Stimulated activated naive CD8-positive, alpha-beta T cell treated with anti-CD3 and anti-CD28 coated beads, Interleukin-15, Interleukin-2, amounts not matched to agents 100 U/mL and 50 U/mL, for 24 hours (primary cell): ENCODE measurements around the gene MAP3K14.

Experiments
- ATAC-seq: fragments of 150-1000 bp; cut with Tn5 transposase; one replicate; pipeline ENCODE4 v1.10.0; 2021
- DNase-seq: peaks from one replicate; pipeline ENCODE4 v3.0.0; 2021

MAP3K14 gene

DNA sequence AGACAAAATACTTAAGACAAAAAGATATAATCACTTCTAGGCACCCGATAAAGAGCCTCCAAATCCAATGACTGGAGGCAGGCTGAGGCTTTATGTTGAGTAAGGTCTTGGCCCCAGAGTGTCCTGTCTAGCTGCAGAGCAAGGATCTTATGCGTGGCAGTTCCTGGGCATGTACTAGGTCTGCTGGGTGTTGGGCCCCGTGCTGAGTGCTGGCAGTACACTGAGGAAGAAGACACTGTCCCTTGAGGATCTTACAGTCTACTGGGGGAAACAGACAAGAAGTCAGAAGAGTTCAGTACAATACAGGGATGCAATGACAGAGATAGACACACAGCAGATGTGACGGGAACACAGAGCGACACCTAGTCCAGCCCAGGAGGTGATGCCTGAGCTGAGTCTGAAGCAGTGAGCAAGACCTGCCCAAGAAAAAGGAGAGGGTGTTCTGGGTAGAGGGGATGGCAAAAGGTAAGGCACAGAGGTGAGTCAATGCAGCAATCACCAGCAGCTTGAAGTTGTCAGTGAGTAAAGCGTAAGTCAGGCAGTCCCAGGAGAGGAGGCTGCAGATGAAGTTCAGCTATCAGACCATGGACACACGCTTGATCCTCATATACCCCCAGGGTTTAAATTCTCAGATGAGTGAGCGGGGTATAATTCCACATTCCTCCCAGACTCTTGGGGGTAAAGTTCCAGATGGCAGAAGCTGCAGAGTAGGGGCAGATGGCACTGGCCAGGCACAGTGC lies 18.1 kb downstream of the MAP3K14 start:
- ATAC-seq = no peak
- no peak for DNase-seq

DNA sequence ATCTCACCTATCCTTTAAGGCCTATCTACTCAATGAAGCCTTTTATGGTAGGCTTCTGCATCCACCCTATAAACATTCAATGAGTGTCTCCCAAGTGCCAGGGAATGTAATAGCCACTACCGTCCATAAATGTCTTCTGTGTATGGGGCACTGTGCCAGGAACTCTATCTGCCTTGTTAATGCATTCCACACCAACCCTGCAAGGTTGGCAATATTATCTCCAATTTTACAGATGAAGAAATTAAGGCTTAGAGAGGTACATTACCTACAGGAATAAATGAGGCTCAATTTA lies 20.0 kb downstream of the MAP3K14 start:
- no peak for DNase-seq
- ATAC-seq = no peak

DNA sequence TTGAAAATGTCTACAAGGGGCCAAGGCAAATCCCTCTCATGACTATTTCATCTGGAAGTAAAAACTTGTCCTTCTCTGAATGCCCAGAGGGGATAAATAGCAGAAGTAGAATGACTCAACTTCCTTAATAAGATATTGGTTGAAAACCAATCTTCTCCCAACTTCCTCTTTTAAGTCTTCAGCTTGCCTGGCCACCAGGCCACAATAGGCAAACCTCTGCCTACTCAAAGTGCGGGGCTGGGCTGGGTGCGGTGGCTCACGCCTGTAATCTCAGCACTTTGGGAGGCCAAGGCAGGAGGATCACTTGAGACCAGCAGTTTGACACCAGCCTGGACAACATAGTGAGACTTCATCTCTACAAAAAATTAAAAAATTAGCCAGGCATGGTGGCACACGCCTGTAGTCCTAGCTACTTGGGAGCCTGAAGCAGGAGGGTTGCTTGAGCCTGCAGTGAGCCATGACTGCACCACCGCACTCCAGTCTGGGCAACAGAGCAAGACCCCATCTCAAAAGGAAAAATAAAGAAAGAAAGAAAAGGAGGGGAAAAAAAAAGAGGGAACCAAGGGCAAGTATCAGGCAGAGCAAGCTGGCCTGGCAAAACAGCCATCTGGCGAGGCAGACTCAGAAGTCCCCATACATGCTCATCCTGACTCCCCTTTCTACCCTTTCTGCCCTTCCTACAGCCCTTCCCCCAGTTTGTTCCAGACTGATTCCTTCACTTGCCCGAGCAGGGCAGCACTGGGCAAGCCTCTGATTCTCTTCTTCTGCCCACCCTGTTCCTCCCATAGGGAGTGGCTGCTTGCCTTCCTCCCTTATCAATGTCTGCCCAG lies 20.6 kb downstream of the MAP3K14 start:
- ATAC-seq (peak; percentile 44), DNase-seq (no peak)

DNA sequence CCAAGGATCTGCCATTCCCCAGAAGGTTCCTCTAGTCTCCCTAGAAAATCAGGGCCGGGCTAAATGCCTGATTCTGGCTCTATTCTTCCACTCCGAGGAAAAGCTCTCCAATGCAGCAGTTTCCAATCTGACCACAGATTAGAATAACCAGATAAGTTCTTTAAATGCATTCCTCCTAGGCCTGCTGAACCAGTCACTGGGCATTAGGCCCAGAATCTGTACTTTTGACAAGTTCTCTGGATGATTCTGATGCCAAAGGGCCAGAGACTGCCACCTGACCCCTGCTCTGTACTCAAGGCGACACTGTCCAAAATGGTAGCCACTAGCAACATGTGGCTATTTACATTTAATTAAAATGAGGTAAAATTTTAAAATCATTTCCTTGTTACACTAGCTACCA lies 22.3 kb downstream of the MAP3K14 start:
- DNase-seq (no peak), ATAC-seq (no peak)

DNA sequence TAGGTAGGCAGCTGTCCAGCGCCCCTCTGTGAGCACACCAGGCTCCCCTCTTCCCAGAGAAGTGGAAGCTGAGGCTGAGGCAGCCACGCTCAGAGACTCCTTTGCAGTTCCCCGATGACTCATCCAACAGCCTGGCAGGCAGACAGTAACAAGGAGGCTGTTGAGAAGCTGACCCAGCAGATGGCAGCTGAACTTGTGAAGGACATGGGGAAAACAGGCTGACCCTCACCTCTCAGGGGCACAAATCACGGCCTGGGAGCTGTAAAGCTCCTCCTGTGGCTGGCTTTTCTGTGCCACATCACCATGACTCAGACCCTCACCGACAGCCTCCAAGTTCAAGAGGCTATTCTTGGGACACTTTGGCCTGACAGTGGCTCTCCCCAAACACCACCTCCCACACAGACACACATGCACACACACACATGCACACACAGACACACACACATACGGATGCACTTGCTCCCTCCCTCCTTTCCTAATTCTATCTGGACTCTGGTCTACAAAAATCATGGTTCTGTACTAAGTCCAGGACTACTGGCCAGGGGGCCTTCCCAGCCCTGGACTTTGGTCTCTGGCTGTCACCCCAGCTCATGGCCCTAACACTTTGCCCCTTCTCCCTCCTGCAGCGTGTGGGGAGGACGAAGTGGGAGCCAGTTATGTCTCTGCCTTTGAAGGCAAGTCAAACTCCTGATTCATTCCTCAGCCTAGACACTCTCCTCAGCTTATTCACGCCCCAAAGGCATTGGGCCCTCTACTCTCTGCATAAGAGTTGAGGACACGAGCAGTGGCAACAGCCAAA lies 23.2 kb downstream of the MAP3K14 start:
- DNase-seq = no peak
- peak; percentile 65 for ATAC-seq

DNA sequence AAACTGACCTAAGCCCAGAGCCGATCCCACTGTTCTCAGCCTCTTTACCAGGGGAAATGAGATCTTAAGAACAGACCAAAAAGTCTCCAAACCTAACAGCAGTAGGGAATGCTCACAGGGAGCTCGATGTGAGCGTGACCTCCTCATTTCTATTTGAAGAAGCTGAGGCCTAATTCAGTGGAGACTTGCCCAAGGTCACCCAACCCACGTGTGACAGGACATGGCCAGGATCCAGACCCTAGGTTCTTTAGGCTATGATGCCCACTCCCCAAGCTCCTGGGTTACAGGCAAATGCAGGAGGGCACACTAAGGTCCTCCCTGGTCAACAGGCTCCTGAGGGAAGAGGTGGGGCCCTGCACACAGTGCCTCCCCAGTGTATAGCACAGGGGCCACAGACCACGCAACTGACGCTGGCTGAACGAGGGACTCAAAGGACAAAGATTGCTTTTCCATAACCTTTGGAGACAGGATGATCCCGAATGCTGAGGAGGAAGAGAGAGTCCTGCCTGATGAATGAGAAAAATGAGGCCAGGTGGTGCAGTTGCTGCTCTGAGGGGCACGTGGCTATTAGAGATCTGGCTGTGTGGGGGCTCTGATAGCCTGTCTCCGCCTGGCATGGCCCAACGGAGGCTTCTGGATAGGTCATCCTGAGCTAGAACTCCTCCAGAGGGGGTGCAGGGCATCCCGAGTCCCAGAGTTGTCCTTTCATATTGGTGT lies 24.0 kb downstream of the MAP3K14 start:
- no peak for ATAC-seq

DNA sequence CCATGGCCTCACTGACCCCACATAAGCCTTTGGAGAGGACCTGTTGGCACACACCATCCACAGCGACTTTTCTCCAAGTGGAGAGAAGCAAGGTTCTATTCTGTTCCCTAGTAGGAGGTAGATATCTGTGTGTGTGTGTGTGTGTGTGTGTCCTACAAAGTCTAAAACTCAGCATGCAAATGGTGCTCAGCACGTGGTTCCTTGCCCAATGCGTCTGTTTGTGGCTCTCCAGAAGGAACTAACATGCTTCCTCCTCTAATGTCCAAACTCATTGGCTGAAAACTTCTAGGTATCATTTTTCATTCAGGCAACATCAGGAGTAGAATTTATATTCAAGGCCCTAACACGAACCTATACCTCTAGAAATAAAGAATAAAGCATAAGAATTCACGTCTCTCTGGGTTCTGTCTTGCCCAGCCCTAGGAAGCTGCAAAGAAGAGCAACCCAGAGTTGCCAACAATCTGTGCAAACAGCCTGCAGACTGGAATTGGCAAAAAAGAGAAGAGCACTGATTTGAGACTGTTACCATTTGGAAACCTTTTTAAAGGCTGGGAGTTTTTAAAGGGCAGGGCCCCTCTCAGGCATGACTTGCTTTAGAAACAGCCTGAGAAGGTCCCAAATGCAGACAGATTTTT lies 25.5 kb downstream of the MAP3K14 start:
- ATAC-seq = no peak
- DNase-seq = no peak

More for the DNA sequence above, 24.0 kb downstream of the MAP3K14 start:
- no peak for DNase-seq

DNA sequence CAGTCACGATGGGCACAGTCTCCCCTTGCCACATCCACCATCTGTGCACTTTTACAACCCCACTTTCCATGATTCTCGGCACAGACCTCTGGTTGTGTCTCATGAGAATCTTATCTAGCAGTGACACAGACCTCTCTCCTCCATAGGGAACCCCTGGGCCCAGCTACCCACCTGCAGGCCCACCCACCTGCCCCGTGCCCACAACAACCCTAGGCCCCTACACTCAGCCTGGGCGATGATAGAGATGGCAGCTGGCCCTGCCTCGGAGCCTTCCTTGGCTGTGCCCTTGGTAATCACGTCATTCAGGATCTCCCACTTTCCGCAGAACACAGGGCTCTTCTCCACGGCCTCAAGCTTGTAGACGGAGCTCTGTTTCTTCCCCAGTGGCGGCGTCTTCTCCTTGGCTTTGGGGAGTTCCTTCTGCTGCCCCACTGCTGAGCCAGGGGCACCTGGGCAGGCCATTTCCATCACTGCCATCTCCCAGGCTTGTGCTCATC lies 26.5 kb downstream of the MAP3K14 start:
- ATAC-seq (no peak), DNase-seq (no peak)

DNA sequence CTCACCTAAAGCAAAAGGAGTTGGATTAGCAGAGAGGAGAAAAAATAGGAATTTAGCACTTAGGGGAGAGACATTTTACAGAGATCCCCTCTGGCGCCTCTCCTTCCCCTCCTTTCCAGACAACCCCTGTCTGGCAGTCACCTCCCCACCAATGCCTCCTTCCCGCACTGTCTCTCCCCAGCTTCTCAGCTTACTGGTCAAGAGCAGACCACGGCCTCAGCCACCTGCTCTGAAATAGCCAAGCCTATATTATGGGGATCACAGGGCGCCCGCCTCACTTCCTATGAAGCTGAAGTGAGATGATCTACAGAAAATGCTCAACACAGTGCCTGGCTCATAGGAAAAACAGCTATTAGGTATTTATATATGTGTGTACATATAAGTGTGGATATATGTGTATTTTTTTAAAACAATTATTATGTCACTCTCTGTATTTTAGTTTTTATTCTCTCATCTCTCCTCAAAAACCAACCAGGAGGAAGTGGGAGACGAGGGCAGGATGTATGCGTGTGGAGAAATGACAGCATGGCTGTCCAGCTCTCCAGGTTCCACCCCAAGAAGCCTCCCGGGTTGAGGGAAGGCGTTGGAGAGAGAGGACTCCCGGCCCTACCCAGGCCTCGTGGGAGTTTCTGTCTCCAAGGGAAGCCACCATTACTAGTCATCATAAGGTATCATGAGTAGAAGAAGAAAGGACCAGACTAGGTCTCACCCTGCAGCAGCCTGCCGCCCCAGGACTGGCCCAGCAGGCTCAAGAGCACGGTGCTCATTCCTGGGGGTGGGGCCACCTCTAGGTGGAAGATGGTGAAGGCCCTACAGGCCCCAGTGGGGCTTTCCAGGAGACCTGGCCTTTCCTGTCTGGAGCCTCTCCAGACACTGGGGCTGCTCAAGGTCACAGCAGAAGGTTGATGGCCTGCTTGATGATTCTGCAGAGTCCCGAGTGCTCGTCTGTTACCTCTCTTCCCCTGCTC lies 27.2 kb downstream of the MAP3K14 start:
- ATAC-seq = no peak
- DNase-seq = no peak

DNA sequence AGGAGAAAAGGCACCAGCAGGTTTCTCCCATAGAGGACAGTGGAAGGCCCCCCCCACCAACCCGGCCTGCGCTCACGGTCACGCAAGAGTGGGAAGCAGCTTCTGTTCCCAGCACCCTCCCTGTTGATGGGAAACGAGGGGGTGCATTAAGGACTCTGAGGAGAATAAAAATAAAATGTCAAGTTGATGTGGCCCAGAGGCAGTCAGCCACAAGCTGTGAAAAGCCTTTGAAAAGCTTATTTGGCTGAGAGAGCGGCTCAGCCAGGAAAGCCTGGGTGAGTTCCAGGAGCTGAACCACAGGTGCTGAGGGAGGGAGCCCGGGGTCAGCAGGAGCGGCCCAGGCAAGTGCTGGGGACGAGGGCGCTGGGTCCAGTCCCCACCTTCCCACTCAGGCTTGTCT lies 28.0 kb downstream of the MAP3K14 start:
- DNase-seq (no peak), ATAC-seq (no peak)

DNA sequence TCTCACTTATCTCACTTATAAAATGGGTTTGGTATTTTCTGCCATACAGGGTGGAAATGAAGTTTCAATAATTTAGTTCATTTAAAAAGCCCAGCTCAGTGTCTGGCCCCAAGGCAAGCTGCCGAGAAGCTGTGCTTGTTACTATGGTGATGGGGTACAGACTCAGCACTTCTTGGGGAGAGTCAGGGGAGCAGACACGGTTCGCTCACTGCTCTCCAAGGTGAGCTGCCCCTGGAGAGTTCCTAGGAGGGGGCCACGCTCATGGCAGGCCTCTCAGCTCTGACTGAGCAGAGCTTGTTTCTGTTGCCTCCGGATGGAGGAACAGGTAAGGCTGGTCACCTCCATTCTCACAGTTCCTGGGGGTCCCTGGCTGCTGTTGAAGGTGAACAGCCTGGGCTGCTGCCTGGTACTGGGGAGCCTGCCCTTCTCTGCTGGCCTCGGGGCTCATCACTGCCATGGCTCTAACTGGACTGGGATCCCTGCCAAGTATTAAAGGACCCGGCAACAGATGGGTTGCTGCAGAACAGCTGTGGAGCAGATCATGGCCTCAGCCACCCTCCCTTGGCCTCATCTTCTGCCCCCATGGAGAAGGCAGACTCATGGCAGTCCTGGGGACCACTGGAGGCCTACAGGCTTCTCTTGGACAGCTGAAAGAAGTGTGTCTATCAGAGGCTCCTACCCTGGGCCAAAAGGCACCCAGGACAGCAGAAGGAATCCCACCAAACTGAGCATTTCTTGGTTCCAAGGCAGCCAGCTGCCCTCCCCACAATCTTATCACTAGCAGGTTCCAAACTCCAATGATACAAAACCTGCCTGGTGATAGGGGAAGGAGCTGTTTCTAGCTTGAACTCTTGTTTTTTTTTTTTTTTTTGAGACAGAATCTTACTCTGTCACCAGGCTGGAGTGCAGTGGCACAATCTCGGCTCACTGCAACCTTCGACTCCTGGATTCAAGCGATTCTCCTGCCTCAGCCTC lies 29.0 kb downstream of the MAP3K14 start:
- no peak for DNase-seq
- no peak for ATAC-seq

DNA sequence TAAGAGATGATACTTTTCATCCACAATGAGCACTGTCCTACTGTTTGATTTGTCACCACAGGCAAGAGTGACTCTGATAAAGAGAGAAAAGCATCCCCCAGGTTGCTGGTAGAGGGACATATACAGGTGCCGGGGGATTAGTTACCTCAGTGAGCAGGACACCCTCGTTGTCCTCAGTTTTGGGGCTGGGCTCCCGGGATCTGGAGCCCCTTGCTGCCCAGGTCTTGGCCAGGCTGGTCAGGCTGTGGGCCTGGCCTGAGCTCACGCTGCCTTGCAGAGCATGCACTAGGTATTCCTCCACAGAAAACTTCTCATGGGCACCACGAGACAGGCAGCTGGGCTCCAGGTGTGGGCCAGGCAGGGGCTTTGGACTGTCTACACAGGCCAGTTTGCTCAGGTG lies 30.5 kb downstream of the MAP3K14 start:
- DNase-seq (no peak), ATAC-seq (no peak)

DNA sequence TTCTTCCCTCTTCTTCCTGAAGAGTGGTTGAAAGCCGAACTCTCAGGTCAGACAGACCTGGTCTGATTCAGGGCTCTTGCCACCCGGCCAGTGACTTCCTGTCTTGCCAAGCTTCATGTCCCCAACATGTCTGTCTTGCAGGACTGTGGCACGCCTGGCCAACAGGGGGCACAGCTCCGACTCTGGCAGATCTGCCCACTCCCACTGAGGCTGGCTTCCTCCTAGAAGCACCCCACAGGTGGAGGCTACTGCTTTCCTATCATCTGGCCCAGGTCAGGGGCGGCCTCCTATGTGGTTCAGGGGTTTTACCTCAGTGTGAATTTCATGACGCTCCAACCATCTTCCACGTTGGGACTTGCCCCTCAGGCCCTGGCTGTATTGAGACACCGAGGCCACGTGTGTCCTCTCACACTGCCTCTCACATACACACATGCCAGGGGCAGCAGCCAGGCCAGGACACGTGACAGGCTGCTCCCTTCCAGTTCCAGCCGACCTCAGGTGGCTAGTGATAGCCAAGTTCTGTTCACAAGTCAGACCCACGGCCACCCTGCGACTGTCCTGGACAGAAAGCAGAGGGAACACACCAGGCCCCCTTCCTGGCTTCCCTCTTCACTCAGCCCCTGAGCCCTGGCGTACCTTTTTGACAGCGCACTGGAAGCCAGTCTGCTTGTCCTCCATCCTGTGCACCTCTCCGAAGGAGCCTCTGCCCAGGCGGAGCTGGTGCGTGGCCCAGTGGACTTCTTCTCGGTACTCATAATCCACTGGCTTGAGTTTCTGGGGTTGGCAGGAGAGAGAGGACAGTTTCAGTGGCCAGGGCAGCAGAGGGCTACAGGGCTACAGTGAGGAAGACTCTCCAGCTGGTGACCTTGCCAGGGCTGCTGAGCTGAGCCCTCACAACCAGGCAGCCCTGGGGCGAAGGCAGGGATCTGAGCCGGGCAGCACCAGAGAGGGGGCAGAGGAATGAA lies 32.4 kb downstream of the MAP3K14 start:
- ATAC-seq = peak; percentile 48

DNA sequence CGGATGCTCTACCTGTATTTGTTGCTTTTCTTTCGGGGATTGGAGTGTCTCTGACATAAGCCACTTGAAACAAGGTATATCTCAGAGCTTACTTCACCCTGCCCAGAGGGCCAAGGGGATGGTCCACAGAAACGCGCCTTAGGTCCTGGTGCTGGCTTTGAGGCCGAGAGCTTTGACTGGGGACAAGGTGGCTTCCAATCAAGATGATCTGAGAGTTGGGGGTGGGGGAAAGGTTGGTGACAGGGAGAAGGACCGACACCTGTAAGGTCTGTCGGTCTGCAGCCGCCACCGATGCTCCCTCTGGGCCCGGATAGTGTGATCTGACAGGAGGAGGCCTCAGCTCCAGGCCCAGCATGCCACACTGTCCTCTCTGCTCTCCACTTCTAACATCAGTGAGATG lies 33.1 kb downstream of the MAP3K14 start:
- DNase-seq = no peak
- no peak for ATAC-seq

More for the DNA sequence above, 32.4 kb downstream of the MAP3K14 start:
- peak; percentile 49 for DNase-seq

DNA sequence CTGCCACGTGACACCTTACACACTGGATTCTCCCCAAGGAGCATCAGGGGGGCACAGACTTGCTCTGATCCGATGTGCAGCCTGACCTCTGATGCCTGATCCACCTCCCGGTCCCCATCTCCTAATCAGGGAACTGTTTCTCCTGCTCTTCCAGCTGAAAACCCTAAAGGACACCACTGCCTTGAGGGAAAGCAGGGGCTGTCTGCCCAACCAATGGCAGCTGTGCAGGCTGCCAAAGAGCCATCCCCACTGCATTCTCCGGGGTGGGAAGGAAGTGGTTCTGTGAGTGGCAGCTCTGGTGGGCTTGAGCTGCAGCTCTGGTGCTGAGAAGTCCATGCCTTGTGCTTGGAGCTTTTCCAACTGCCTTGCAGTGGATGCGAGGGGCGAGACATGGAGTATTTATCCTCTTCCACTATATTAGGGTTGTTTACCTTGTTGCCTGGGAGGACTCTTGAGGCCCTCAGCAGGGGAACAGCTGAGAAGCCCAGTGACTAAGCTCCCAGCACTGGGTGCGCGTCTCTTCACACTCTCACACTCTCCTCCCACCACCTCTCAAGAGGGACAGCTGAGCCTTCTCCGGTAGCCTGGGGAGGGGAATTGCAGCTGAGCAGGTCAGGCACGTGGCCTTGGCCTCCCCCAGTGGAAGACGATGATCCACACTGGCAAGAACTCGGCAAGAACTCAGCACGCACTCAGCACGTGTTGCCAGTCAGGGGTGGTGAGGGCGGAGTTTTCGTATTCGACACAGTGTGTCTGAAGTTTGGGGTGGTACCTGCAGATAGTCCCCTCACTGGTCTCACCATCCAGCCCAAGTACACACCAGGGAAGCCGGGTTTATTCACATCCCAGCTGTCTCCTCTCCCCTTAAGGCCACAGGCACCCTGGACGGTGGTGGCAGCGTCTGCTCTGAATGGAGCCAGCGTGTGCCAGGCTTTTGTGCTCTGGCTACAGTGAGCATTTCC lies 33.9 kb downstream of the MAP3K14 start:
- peak; percentile 52 for ATAC-seq
- no peak for DNase-seq

DNA sequence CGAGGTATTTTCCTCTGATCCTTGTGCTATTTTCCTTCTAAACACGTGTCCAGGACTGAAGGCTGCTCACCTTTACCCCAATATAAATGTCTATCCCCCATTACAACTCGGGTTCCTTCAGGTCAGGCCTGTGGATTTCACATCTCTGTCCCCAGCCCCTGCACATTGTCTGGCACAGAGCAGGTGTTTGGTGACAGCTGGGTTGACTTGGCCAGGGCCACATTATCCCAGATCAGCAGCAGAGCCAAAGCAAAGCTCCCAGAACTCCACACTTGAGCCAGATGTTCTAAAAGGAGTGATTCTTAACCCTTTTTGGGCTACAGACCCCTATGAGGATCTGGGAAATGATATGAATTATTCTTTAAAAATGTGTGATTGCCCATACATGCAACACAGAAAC lies 36.9 kb downstream of the MAP3K14 start:
- ATAC-seq = no peak
- no peak for DNase-seq

DNA sequence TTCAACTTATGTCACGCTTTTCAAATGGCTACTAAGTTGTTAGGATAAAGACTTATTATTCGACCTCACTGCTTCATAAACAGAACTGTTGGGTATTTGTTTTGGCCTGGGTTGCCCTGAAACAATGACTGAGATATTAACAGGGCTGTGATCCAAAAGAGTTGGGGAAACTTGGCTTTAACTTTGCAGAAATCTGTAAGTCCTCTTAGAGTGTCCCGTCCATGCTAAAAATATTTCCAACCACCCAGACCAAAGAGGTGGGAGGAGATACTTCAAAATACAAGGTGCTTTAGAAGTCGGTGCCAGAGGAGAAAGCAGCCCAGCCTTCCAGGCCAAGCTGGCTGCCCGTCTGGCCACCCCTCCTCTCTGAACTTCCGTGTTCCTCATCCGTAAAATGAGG lies 38.8 kb downstream of the MAP3K14 start:
- no peak for DNase-seq

More for the DNA sequence above, 38.8 kb downstream of the MAP3K14 start:
- ATAC-seq = no peak
